Effector memory CD4-positive, alpha-beta T cell (primary cell): ENCODE data around the gene TSHB.

Experiments
- DNase-seq, 3 donors: peaks; one replicate each; pipeline ENCODE4 v3.0.0-alpha.2; 2020
- H3K27ac ChIP-seq: 2 replicates; pipeline ENCODE4 v1.7.0; 2013; ENCODE audit warnings: mild to moderate bottlenecking, low read length, moderate library complexity; ENCODE audit not compliant: insufficient read depth, poor library complexity, severe bottlenecking
- H3K27me3 ChIP-seq: replicated peaks from 2 replicates; pipeline ENCODE4 v1.7.0; 2013; ENCODE audit warnings: mild to moderate bottlenecking, low read length; ENCODE audit not compliant: insufficient read depth, control insufficient read depth, poor library complexity, severe bottlenecking
- H3K36me3 ChIP-seq: 2 replicates; pipeline ENCODE4 v1.7.0; 2013; ENCODE audit warnings: mild to moderate bottlenecking, low read length, moderate library complexity; ENCODE audit not compliant: control insufficient read depth, insufficient read depth
- H3K4me1 ChIP-seq: 2 replicates; pipeline ENCODE4 v1.7.0; 2013; ENCODE audit warnings: low read length, mild to moderate bottlenecking; ENCODE audit not compliant: control insufficient read depth, insufficient read depth, poor library complexity, severe bottlenecking
- H3K4me3 ChIP-seq: 2 replicates; pipeline ENCODE4 v1.7.0; 2013; ENCODE audit warnings: low read length, low read depth, mild to moderate bottlenecking; ENCODE audit not compliant: insufficient read depth, poor library complexity, severe bottlenecking
- H3K9me3 ChIP-seq: 2 replicates; pipeline ENCODE4 v1.7.0; 2013; ENCODE audit warnings: mild to moderate bottlenecking, low read length, moderate library complexity; ENCODE audit not compliant: control insufficient read depth

TSHB gene

GRCh38 chr1:115068826-115069585 lies 39.4 kb downstream of the TSHB start:
- H3K27me3 ChIP-seq: no peaks in the 10 kb centered on the region
- H3K9me3 ChIP-seq: no peaks in the 10 kb centered on the region
- H3K4me1 ChIP-seq: peaks cover 10% of the 10 kb centered on the region
- no peak overlapping the region for H3K27ac ChIP-seq
- H3K4me3 ChIP-seq: no peak overlapping the region
- no peak for DNase-seq
- H3K36me3 ChIP-seq: no peaks in the 10 kb centered on the region

DNA sequence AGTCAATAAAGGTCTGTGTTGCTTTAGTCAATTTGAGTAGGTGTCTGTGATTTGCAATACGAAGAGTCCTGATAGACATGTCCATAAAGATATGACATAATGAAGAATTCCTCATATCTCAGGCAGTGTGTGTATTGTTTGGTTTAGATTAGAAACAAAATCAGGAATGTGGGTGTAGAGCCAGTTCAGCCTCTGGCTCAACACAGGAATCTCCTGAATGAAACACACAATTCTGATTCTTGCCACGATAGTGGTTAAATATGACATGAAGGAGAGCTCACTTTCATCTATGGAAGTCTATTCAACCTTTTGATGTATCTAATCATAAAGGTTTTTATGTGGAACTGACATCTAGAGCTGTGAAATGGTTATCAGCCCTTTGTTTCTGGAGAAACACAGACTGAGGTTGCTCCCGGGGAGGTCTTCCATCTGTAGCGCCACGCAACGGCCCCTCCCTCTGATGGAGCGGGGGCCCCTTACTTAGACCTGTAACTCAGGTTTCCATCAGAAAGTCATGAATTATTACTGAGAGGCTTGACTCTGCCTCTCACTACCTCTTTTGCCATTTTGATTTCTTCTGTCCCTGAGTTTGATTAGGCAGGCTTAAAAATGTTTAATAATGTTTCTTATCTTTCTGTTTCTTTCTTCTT lies 40.2 kb downstream of the TSHB start:
- no peak for DNase-seq
- Histone ChIP-seq H3K27ac (no peak overlapping the region), H3K36me3 (no peaks in the 10 kb centered on the region), H3K4me3 (no peak overlapping the region), H3K9me3 (no peaks in the 10 kb centered on the region), H3K27me3 (no peaks in the 10 kb centered on the region), H3K4me1 (peaks cover 6% of the 10 kb centered on the region)

GRCh38 chr1:115071012-115071664 lies 41.5 kb downstream of the TSHB start:
- peaks cover 13% of the 10 kb centered on the region for H3K4me1 ChIP-seq
- H3K4me3 ChIP-seq: no peak overlapping the region
- H3K27ac ChIP-seq: no peak overlapping the region
- no peaks in the 10 kb centered on the region for H3K27me3 ChIP-seq
- no peak for DNase-seq
- no peaks in the 10 kb centered on the region for H3K36me3 ChIP-seq
- H3K9me3 ChIP-seq: no peaks in the 10 kb centered on the region

DNA sequence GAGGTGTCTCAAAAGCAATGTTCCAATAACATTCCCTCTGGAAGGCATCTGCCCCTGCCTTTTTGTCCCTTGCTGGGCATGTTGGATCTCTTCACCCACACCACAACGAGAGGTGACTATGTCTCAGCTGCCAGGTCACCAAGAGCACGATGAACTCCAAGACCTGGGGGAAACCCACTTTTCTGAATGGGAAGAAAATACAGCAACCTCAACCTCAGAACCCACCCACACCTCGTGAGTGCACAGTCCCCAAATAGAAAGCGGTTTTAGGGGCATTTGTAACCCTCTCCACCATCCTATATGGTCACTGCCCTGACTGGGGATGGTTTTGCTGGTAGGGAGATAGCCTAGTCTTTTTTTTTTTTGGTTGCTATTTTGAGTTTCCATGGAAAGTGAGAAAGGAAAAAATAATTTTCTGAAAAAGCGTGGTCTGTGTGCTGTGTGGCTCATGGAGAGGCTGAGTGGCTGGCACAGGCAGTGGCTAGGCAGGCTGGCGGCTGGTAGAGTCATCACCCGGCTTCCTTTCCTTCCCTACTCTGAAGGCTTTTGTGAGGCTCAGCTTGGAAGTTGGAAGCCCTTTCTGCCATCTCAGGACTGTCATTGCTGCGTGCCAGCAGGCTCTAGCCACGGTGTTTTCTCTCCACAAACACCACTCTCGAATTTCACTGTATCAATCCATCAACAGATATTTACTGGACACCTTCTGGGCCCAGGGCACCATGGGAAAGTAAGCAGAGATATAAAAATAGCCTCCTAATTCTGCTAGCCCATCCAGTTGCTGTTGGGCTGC lies 43.9 kb downstream of the TSHB start:
- Histone ChIP-seq H3K4me1 (peaks cover 13% of the 10 kb centered on the region), H3K9me3 (no peaks in the 10 kb centered on the region), H3K36me3 (no peaks in the 10 kb centered on the region), H3K27ac (no peak overlapping the region), H3K27me3 (no peaks in the 10 kb centered on the region), H3K4me3 (no peak overlapping the region)
- no peak for DNase-seq

GRCh38 chr1:115074839-115075534 lies 45.4 kb downstream of the TSHB start:
- H3K9me3 ChIP-seq: no peaks in the 10 kb centered on the region
- DNase-seq: no peak
- no peaks in the 10 kb centered on the region for H3K36me3 ChIP-seq
- H3K4me1 ChIP-seq: peaks cover 13% of the 10 kb centered on the region
- no peak overlapping the region for H3K27ac ChIP-seq
- H3K27me3 ChIP-seq: no peaks in the 10 kb centered on the region
- no peak overlapping the region for H3K4me3 ChIP-seq

DNA sequence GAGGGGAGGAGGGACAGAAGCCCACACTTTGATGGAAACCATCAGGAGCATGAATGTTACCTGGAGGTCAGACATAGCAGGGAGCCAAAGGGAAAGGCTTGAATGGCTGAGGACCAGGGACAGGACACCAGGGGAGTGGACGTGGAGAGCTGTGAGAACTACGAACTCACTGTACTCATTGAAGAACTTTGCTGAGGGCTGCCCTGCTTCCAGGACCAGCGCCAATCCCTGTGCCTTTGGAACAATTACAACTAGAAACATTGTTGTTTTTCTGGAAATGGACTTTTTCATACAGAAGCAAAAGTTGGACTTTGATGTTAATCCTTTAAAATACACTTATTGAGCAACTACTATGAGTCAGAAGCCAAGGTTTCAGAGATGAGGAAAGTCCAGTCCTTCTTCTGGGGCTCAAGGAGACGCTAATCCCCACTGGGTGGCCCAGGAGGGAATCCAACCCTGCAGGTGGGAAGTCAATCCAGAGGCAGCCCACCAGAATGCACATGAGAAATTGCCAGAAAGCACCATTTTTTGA lies 46.8 kb downstream of the TSHB start:
- Histone ChIP-seq H3K27me3 (no peaks in the 10 kb centered on the region), H3K4me1 (peaks cover 11% of the 10 kb centered on the region), H3K4me3 (no peak overlapping the region), H3K27ac (no peak overlapping the region), H3K36me3 (no peaks in the 10 kb centered on the region), H3K9me3 (no peaks in the 10 kb centered on the region)
- DNase-seq: no peak

GRCh38 chr1:115077286-115077983 lies 47.8 kb downstream of the TSHB start:
- no peaks in the 10 kb centered on the region for H3K36me3 ChIP-seq
- DNase-seq: no peak
- H3K4me3 ChIP-seq: no peak overlapping the region
- no peak overlapping the region for H3K27ac ChIP-seq
- no peaks in the 10 kb centered on the region for H3K9me3 ChIP-seq
- peaks cover 11% of the 10 kb centered on the region for H3K4me1 ChIP-seq
- no peaks in the 10 kb centered on the region for H3K27me3 ChIP-seq

DNA sequence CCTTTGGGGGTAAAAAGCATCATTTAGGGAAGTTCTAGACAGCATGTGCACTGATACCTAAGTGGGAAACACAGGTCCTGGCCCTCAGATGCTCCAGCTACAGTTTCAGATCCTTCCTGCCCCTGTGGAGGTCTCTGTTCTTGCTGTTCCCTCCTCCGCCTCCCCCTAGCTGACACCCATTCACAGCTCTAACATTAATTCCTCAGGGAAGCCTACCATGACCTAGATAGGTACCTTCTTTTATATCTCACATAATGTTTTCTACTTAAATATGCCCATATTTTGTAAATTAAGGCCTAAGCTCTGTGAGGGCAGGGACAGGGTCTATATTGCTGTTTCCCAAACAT lies 48.3 kb downstream of the TSHB start:
- Histone ChIP-seq H3K27me3 (no peaks in the 10 kb centered on the region), H3K9me3 (no peaks in the 10 kb centered on the region), H3K36me3 (no peaks in the 10 kb centered on the region), H3K4me1 (peaks cover 11% of the 10 kb centered on the region), H3K4me3 (no peak overlapping the region), H3K27ac (no peak overlapping the region)
- no peak for DNase-seq

- H3K36me3 ChIP-seq: no peaks in the 10 kb centered on the region
- no peak for DNase-seq
- no peak overlapping the region for H3K4me3 ChIP-seq
- no peaks in the 10 kb centered on the region for H3K27me3 ChIP-seq
- peaks cover 8% of the 10 kb centered on the region for H3K4me1 ChIP-seq
- H3K27ac ChIP-seq: no peak overlapping the region
- H3K9me3 ChIP-seq: no peaks in the 10 kb centered on the region
These were observed 49.1 kb downstream of the TSHB start for GRCh38 chr1:115078708-115079107.
